ENCODE results near the gene IDH3G.

The IDH3G gene

DNA sequence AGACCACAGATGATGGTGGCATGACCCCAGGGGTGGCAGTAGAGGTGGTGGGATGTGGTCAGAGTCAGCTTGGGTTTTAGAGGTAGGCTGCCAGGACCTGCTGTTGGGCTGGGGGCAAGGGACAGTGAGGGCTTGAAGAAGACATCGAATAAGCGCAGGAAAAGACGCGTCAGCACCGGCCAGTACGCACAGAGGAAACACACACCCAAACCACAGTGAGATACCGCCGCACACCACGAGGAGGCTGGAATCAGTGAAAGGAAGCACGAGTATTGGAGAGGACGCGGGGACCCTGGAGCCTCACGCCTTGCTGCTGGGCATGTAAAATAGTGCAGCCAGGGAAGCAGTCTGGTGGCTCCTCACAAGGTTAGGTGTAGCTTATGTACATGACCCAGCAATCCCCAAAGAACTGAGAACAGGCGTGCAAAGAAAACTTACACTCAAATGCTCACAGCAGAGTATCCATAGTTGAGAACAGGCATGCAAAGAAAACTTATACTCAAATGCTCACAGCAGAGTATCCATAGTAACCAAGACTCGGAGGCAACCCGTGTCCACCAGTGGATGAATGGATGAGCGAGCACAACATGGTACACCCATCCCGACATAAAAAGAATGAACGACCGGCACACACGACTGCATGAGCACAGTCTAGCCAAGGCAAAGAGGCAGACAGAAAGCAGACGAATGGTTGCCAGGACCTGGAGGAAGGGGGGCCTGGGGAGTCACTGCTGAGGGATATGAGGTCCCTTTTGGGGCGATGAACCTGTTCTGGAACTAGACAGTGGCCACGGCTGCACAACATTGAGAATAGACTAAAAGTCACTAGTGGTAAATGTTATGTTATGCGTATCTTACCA is 22.9 kb upstream of the IDH3G start:
- DNase-seq (ENCODE audit: low spot score), result peak; percentile 25

GRCh38 chrX:153814591-153815315 is 20.6 kb upstream of the IDH3G start:
- no peak for DNase-seq (ENCODE audit: low spot score)

DNA sequence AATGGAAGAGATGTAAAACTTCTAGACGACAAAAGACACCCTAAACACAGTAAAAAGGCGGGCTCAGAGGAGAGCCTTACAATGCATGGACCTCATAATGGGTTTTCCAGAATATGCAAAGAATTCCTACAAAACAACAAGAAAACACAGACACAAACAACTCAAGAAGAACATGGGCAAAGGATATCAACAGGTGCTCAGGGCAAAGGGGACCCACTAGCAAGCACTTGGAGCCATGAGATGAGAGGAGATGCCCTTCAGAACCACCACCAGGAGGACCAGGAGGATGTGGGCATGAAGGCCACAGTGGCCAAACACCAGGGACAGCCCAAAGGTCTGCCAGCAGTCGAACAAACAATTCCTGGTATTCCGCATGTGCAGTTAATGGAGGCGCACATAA is 19.0 kb upstream of the IDH3G start:
- no peak for DNase-seq (ENCODE audit: low spot score)

GRCh38 chrX:153812220-153812619 is 18.0 kb upstream of the IDH3G start:
- no peak for DNase-seq (ENCODE audit: low spot score)

DNA sequence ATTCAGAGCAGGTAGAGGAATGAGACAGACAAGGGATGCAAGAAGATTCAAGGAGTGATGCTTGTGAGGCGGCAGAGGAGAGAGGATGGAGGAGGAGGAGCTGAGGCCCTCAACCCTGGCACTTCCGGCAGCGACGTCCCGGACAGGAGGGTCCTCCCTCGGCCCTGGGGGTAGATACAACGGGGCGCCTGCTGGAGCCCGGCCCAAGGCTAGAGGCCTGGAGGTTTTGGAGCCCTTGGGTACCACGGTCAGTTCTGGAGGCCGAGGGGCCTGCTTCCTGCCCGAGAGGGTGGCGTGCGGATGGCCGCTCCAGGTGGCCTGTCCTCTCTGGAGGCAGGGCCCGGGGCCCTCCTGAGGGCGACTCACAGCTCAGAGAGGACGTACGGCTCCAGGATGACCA is 13.8 kb upstream of the IDH3G start:
- no peak for DNase-seq (ENCODE audit: low spot score)

DNA sequence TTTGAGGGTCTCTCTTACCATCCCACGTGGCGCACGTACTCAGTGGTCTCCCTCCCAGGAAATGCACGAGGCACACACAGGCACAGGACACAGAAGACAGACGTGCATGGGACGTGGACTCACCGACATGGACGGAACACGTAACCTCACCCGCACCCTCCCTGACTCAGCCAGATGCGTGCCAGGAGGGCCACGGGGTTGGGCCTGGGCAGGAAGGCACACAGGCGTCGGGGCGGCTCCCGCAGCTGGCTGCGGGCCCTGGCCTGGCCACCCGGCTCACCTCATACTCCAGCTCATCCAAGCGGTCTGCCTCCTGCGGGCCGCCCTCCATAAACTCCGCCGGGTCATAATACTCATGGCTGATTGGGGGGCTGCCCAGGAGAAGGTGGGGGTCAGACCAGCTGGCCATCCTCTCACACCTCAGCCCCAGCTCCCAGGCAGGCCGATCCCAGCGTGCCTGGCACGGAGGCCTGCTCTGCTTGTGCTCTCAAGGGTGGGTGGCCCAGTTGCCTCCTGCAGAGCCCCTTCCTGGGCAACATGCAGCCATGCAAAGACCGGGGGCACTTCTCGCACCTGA is 12.9 kb upstream of the IDH3G start:
- no peak for DNase-seq (ENCODE audit: low spot score)

DNA sequence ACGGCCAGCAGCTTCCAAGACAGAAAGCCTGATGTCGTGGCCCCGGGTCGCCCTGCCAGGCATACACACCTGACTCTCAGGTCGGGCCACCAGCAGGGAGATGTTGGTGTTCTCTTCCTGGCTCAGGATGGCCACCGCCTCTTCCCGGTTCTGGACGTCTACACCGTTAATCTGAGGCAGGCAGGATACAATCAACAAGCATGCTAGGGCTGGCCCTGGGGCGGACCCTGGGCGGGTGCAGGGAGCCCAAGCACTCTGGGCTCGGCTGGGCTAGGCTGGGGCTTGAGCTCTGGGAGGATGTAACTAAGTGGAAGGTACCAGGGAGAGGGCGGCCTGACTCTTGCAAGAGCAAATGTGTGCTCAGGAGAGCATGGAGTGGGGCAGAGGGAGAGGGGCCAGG is 11.3 kb upstream of the IDH3G start:
- DNase-seq (ENCODE audit: low spot score), result no peak

- no peak for DNase-seq (ENCODE audit: low spot score)
Observed at GRCh38 chrX:153804621-153805020, 10.4 kb upstream of the IDH3G start.

DNA sequence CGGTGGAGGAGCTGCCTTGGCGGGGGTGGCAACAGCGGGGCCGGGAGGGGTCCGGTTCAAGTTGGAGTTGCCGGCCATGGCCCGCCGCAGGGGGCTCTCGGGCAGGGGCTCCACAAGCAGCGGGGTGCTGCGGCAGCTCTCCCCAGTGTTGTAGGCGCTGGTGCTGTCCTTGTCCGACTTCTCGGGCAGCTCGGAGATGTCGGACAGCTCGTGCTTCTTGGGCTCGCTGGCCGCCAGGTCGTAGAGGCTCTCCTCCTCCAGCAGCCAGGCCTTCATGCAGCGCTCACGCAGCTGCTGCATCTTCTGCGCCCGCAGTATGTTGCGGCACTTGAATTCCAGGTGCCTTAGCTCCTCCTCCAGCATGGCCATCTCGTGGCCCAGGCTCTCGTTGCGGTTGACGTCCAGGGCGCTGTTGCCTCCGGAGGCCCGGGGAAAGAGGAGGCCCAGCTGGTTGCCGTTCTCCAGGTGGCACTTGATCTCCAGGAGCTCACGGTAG is 10.0 kb upstream of the IDH3G start:
- DNase-seq (ENCODE audit: low spot score), result no peak

- no peak for DNase-seq (ENCODE audit: low spot score)
Observed at GRCh38 chrX:153803211-153804099, 9.3 kb upstream of the IDH3G start.

- no peak for DNase-seq (ENCODE audit: low spot score)
Observed at GRCh38 chrX:153802513-153803045, 8.4 kb upstream of the IDH3G start.

- DNase-seq (ENCODE audit: low spot score), result no peak
Observed at GRCh38 chrX:153801669-153802068, 7.5 kb upstream of the IDH3G start.

- DNase-seq (ENCODE audit: low spot score), result no peak
Observed at GRCh38 chrX:153800746-153801145, 6.6 kb upstream of the IDH3G start.

DNA sequence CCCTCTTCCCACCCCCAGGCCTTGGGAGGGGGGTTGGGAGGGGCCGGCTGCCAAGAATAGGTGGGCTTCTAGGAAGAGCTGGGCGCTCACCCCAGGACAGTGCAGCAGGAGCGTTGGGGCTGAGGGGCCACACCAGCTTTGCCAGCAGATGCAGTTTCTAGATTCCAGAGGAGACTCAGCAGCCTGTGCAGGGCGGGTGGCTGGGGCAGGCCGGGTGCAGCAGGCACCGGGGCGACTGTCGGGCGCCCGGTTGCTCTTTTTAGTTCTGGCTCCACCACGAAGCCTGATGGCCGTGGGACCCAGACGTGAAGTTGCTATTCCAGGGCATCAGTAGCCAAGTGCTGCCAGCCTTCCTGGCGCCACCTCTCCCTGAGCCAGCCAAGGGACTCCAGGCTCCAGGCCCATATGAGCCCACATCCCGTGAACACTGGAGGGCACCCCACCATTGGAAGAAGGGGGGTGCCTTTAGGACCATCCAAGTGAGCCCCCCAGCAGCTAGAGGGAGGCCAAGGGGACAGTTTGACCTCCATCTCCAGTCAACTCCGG is 6.1 kb upstream of the IDH3G start:
- no peak for DNase-seq (ENCODE audit: low spot score)

- DNase-seq (ENCODE audit: low spot score), result no peak
Observed at GRCh38 chrX:153799326-153799725, 5.2 kb upstream of the IDH3G start.

DNA sequence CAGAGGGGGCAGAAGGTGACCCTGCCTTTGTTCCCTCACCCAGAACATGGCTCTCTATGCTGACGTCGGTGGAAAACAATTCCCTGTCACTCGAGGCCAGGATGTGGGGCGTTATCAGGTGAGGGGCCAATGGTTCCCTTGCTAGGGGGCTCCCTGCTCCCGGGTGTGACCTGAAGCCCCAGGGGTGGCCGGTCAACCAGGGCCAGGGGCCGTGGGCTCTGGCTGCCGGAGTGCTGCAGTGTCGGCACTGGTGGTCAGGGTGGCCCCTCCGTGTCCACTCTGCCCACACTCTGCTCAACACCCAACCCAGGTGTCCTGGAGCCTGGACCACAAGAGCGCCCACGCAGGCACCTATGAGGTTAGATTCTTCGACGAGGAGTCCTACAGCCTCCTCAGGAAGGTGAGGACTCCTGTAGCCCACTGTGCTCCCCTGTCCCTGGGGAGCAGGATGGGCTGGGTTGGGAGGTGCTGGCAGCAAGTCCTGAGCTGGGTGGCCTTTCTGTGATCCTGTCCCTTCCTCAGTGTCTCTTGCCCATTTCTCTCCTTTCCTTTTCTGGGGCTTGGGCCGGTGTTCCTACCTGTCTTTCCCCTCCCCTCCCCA is 3.3 kb upstream of the IDH3G start:
- no peak for DNase-seq (ENCODE audit: low spot score)

DNA sequence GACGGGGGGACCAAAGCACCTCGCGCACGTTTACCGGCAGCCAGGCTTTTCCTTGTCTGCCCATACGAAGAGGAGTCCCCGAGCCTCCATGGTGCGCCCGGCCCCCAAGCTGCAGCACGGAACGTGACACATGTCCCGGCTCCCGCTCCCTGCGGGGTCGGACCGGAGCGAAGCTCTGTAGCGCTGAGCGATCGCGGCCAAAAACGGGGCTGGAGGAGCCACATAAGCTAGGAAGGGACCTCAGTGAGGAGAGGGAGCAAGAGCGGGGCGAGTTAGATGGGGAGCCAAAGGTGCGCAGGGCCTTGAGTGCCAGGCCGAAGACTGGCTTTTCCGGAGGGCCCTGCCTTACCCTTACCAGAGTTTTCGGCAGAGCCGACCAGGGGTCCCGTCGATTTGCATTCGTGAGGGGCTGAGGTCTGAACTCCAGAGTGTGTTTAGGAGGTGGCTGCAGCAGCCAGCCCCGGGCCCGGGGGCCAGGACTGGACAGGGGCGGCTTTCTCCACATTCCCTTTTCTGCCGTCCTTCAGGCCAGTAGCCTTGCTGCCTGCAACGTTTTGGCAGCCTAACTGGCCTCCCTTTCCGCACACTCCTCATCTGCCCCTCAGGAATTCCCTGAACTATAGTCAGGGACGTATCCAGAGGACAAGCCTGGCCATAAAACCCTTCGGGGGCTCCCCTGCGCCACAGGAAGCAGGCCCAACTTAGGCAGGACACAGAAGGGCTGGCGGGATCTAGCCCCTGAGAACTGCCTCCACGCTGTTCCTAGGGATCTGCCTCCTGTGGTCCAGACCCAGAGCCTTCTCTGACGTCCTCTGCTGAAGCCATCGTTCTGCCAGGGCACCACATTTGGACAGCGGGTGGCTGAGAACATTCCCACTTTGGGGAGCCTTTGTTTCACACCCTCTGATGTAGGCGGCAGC is 982 bp upstream of the IDH3G start:
- no peak for DNase-seq (ENCODE audit: low spot score)

DNA sequence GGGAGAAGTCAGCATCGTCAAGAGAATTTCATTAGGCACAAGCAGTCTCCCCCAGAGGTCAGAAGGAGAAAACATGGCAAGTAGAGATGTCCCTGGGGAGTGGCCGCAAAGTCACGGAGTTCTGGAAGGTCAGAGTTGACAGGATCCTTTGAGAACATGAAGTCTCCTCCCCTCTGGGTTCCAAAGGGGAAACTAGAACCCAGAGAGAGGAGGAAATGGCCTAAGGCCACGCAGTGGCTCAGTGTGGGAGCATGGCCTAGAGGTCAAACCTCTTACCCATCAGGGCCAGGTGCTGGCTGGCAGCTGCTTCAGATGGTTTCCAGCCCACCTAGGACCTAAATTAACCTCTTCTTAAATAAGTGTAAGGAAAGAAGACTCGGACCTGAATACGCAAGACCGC is 884 bp downstream of the IDH3G start:
- no peak for DNase-seq (ENCODE audit: low spot score)

- DNase-seq (ENCODE audit: low spot score), result no peak
Observed at GRCh38 chrX:153792368-153792767, 1.8 kb downstream of the IDH3G start.

Data from CD4-positive, alpha-beta T cell treated with Interleukin-6 at 100 ng/mL for 8 hours (primary cell).